Neural crest cell (in vitro differentiated cells): ENCODE measurements around the gene SNX8. TPM values are rescaled to one million over a fixed set of nuclear protein-coding genes. Genes with fewer than 3 reads are reported as not detected.

Experiments used
- DNase-seq: peaks from one replicate; pipeline ENCODE4 v3.0.0; 2021; ENCODE audit warnings: low read depth, mixed read lengths, low spot score
- H3K27ac Mint-ChIP-seq: one replicate; pipeline ENCODE4 v1.8.0; 2021; ENCODE audit warnings: mild to moderate bottlenecking, mixed read lengths; ENCODE audit not compliant: unreplicated experiment
- H3K27me3 Mint-ChIP-seq: 2 replicates; pipeline ENCODE4 v1.8.0; 2021; ENCODE audit warnings: low read depth, mild to moderate bottlenecking, mixed read lengths
- H3K36me3 Mint-ChIP-seq: 2 replicates; pipeline ENCODE4 v1.8.0; 2021; ENCODE audit warnings: low read depth, mild to moderate bottlenecking, mixed read lengths
- H3K4me1 Mint-ChIP-seq: 2 replicates; pipeline ENCODE4 v1.8.0; 2021; ENCODE audit warnings: mixed read lengths
- H3K4me3 Mint-ChIP-seq: one replicate; pipeline ENCODE4 v1.8.0; 2021; ENCODE audit warnings: mild to moderate bottlenecking, mixed read lengths
- H3K9me3 Mint-ChIP-seq: 2 replicates; pipeline ENCODE4 v1.8.0; 2021; ENCODE audit warnings: mixed read lengths
- CTCF ChIP-seq: fragments of 200-600 bp; sonication (generic); conservative IDR thresholded peaks from 2 replicates; pipeline ENCODE4 v1.5.0; 2021; ENCODE audit warnings: antibody characterized with exemption, mild to moderate bottlenecking
- total RNA-seq: library from RNA; stranded (reverse); gene quantifications from 2 replicates; pipeline ENCODE4 v1.2.1, GENCODE V29; 2021

Gene SNX8
- total RNA-seq, 1 donor from 2014 or later = 31.8 TPM

GRCh38 chr7:2211259-2211880, 102.9 kb downstream of the SNX8 start:
- TF ChIP-seq CTCF = no peak
- no peaks in the 10 kb centered on the region for H3K4me1 Mint-ChIP-seq
- H3K9me3 Mint-ChIP-seq = no peaks in the 10 kb centered on the region
- no peaks in the 10 kb centered on the region for H3K27me3 Mint-ChIP-seq
- no peak for DNase-seq
- H3K27ac Mint-ChIP-seq = no peak overlapping the region
- H3K4me3 Mint-ChIP-seq = no peak overlapping the region
- peaks cover 23% of the 10 kb centered on the region for H3K36me3 Mint-ChIP-seq

GRCh38 chr7:2210551-2211258, 103.5 kb downstream of the SNX8 start:
- no peak for DNase-seq
- TF ChIP-seq CTCF = no peak
- no peaks in the 10 kb centered on the region for H3K9me3 Mint-ChIP-seq
- no peak overlapping the region for H3K27ac Mint-ChIP-seq
- H3K4me3 Mint-ChIP-seq = no peak overlapping the region
- no peaks in the 10 kb centered on the region for H3K4me1 Mint-ChIP-seq
- no peaks in the 10 kb centered on the region for H3K27me3 Mint-ChIP-seq
- peaks cover 21% of the 10 kb centered on the region for H3K36me3 Mint-ChIP-seq

- Mint-ChIP-seq H3K27ac (no peak overlapping the region), H3K4me1 (no peaks in the 10 kb centered on the region), H3K36me3 (peaks cover 17% of the 10 kb centered on the region), H3K9me3 (no peaks in the 10 kb centered on the region), H3K4me3 (no peak overlapping the region), H3K27me3 (no peaks in the 10 kb centered on the region)
- TF ChIP-seq CTCF = no peak
- DNase-seq = no peak
These were observed 104.3 kb downstream of the SNX8 start for GRCh38 chr7:2209961-2210323.

GRCh38 chr7:2209146-2209960, 104.9 kb downstream of the SNX8 start:
- H3K9me3 Mint-ChIP-seq = no peaks in the 10 kb centered on the region
- peak; percentile 74 for DNase-seq
- H3K36me3 Mint-ChIP-seq = peaks cover 17% of the 10 kb centered on the region
- peaks cover 2% of the 10 kb centered on the region for H3K4me1 Mint-ChIP-seq
- H3K27me3 Mint-ChIP-seq = no peaks in the 10 kb centered on the region
- H3K4me3 Mint-ChIP-seq = no peak overlapping the region
- peak; percentile 82 for TF ChIP-seq CTCF
- H3K27ac Mint-ChIP-seq = peak overlapping the region; percentile 88

GRCh38 chr7:2208712-2209111, 105.5 kb downstream of the SNX8 start:
- Mint-ChIP-seq H3K36me3 (peaks cover 17% of the 10 kb centered on the region), H3K27ac (peak overlapping the region; percentile 88), H3K9me3 (no peaks in the 10 kb centered on the region), H3K4me1 (peaks cover 9% of the 10 kb centered on the region), H3K4me3 (no peak overlapping the region), H3K27me3 (no peaks in the 10 kb centered on the region)
- DNase-seq = no peak
- no peak for TF ChIP-seq CTCF
